Loucy (cell line): ENCODE results near the gene CHKB.

Experiments used
- CTCF ChIP-seq: fragments of 200-600 bp; sonication (generic); conservative IDR thresholded peaks from 2 replicates; pipeline ENCODE4 v1.5.1; 2014; ENCODE audit warnings: mild to moderate bottlenecking, antibody characterized with exemption, low read length
- EZH2phosphoT487 ChIP-seq: fragments of 200-600 bp; IDR thresholded peaks from 2 replicates; pipeline ENCODE4 v1.6.1; 2018; ENCODE audit warnings: antibody characterized with exemption, mild to moderate bottlenecking, moderate library complexity, borderline replicate concordance

- TF ChIP-seq CTCF (peak; percentile 69), EZH2phosphoT487 (no peak)
Measured at GRCh38 chr22:50621948-50622722, 39.5 kb upstream of the CHKB start.
